Astrocyte (in vitro differentiated cells and primary cell): ENCODE data around the gene UMODL1. TPM values are rescaled to one million over a fixed set of nuclear protein-coding genes. Genes with fewer than 3 reads are reported as not detected.

Experiments
- DNase-seq: peaks from one replicate; pipeline ENCODE4 v3.0.0-alpha.2; 2010; ENCODE audit warnings: low read depth
- FAIRE-seq: peaks from 2 replicates; lab custom pipeline; 2011; peaks lifted over from hg19 to GRCh38; lab: Jason Lieb, UNC
- H2AFZ ChIP-seq: 2 replicates; pipeline ENCODE4 v1.6.0; 2012; ENCODE audit warnings: low read depth, low read length, inconsistent platforms
- H3K27ac ChIP-seq: 2 replicates; pipeline ENCODE4 v1.5.1; 2011; ENCODE audit warnings: low read depth, low read length, inconsistent platforms
- H3K27me3 ChIP-seq: 2 replicates; pipeline ENCODE4 v1.6.0; 2011; ENCODE audit warnings: low read length, inconsistent platforms; ENCODE audit not compliant: insufficient read depth
- H3K36me3 ChIP-seq: 2 replicates; pipeline ENCODE4 v1.5.1; 2011; ENCODE audit warnings: low read length, inconsistent platforms; ENCODE audit not compliant: insufficient read depth
- H3K4me1 ChIP-seq: 2 replicates; pipeline ENCODE4 v1.5.1; 2011; ENCODE audit warnings: low read length, inconsistent platforms; ENCODE audit not compliant: insufficient read depth
- H3K4me2 ChIP-seq: 2 replicates; pipeline ENCODE4 v1.6.0; 2012; ENCODE audit warnings: low read length, inconsistent platforms
- H3K4me3 ChIP-seq: 2 replicates; pipeline ENCODE4 v1.5.1; 2011; ENCODE audit warnings: low read depth, mild to moderate bottlenecking, low read length, inconsistent platforms; ENCODE audit not compliant: insufficient read depth
- H3K79me2 ChIP-seq: 2 replicates; pipeline ENCODE4 v1.6.0; 2012; ENCODE audit warnings: mild to moderate bottlenecking, low read length, inconsistent platforms; ENCODE audit not compliant: insufficient read depth
- H3K9ac ChIP-seq: 2 replicates; pipeline ENCODE4 v1.6.0; 2012; ENCODE audit warnings: mild to moderate bottlenecking, low read length, inconsistent platforms
- H3K9me3 ChIP-seq: 2 replicates; pipeline ENCODE4 v1.5.1; 2012; ENCODE audit warnings: low read depth, mild to moderate bottlenecking, low read length, inconsistent platforms; ENCODE audit not compliant: insufficient read depth
- H4K20me1 ChIP-seq: 2 replicates; pipeline ENCODE4 v1.6.0; 2012; ENCODE audit warnings: low read length, inconsistent platforms; ENCODE audit not compliant: insufficient read depth
- H3K27ac Mint-ChIP-seq: one replicate; pipeline ENCODE4 v1.8.0; 2021; ENCODE audit warnings: mild to moderate bottlenecking, mixed read lengths; ENCODE audit not compliant: unreplicated experiment
- H3K27me3 Mint-ChIP-seq: one replicate; pipeline ENCODE4 v1.8.0; 2021; ENCODE audit warnings: low read depth, mixed read lengths; ENCODE audit not compliant: unreplicated experiment
- H3K36me3 Mint-ChIP-seq: one replicate; pipeline ENCODE4 v1.8.0; 2021; ENCODE audit warnings: low read depth, mixed read lengths; ENCODE audit not compliant: unreplicated experiment
- H3K4me1 Mint-ChIP-seq: one replicate; pipeline ENCODE4 v1.8.0; 2021; ENCODE audit warnings: low read depth, mixed read lengths; ENCODE audit not compliant: unreplicated experiment
- H3K4me3 Mint-ChIP-seq: one replicate; pipeline ENCODE4 v1.8.0; 2021; ENCODE audit warnings: mild to moderate bottlenecking, moderate library complexity, mixed read lengths; ENCODE audit not compliant: unreplicated experiment
- H3K9me3 Mint-ChIP-seq: one replicate; pipeline ENCODE4 v1.8.0; 2021; ENCODE audit warnings: mild to moderate bottlenecking, mixed read lengths; ENCODE audit not compliant: unreplicated experiment
- EZH2 ChIP-seq: IDR thresholded peaks from 2 replicates; pipeline ENCODE4 v1.6.1; 2012; ENCODE audit warnings: mild to moderate bottlenecking, low read length, inconsistent platforms; ENCODE audit not compliant: insufficient read depth
- total RNA-seq: library from RNA; stranded (reverse); gene quantifications from 2 replicates; pipeline ENCODE4 v1.2.1, GENCODE V29; 2021
- TF ChIP-seq, protein P1 (sequence below): IDR thresholded peaks from 2 replicates; pipeline ENCODE4 v1.5.1; 2011; ENCODE audit warnings: low read depth, mild to moderate bottlenecking, inconsistent platforms, low read length, moderate library complexity; ENCODE audit not compliant: insufficient read depth

Gene UMODL1
- total RNA-seq, 1 donor from 2014 or later: not detected

DNA sequence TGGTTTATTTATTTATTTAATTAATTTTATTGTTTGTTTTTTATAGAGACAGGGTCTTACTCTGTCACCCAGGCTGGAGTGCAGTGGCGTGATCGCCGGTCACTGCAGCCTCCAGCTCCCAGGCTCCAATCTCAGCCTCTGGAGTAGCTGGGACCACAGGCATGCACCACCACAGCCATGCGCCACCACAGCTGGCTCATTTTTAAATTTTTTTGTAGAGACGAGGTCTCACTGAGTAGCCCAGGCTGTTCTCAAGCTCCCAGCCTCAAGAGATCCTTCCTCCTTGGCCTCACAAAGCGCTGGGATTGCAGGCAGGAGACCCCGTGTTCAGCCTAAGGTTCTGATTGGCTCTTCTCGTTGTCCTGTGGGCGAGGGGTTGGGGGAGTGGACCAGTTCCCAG, 22.1 kb downstream of the UMODL1 start:
- H3K9me3 ChIP-seq: peaks cover 6% of the 10 kb centered on the region
- peak overlapping the region; percentile 94 for H3K27ac ChIP-seq
- Mint-ChIP-seq H3K36me3 (peaks cover 5% of the 10 kb centered on the region), H3K4me3 (no peak overlapping the region), H3K9me3 (peaks cover 13% of the 10 kb centered on the region), H3K4me1 (peaks cover 16% of the 10 kb centered on the region), H3K27me3 (peaks cover 19% of the 10 kb centered on the region), H3K27ac (no peak overlapping the region)
- H3K4me3 ChIP-seq: no peak overlapping the region
- H3K9ac ChIP-seq: peak overlapping the region; percentile 78
- peak; percentile 66 for DNase-seq
- no peaks in the 10 kb centered on the region for H3K36me3 ChIP-seq
- H3K4me2 ChIP-seq: peak overlapping the region; percentile 66
- H3K4me1 ChIP-seq: peaks cover 26% of the 10 kb centered on the region
- no peak overlapping the region for H2AFZ ChIP-seq
- TF ChIP-seq, protein P1, sequence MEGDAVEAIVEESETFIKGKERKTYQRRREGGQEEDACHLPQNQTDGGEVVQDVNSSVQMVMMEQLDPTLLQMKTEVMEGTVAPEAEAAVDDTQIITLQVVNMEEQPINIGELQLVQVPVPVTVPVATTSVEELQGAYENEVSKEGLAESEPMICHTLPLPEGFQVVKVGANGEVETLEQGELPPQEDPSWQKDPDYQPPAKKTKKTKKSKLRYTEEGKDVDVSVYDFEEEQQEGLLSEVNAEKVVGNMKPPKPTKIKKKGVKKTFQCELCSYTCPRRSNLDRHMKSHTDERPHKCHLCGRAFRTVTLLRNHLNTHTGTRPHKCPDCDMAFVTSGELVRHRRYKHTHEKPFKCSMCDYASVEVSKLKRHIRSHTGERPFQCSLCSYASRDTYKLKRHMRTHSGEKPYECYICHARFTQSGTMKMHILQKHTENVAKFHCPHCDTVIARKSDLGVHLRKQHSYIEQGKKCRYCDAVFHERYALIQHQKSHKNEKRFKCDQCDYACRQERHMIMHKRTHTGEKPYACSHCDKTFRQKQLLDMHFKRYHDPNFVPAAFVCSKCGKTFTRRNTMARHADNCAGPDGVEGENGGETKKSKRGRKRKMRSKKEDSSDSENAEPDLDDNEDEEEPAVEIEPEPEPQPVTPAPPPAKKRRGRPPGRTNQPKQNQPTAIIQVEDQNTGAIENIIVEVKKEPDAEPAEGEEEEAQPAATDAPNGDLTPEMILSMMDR: no peak
- TF ChIP-seq EZH2: no peak
- no peaks in the 10 kb centered on the region for H4K20me1 ChIP-seq
- H3K27me3 ChIP-seq: peaks cover 3% of the 10 kb centered on the region
- no peaks in the 10 kb centered on the region for H3K79me2 ChIP-seq
- FAIRE-seq: no peak

DNA sequence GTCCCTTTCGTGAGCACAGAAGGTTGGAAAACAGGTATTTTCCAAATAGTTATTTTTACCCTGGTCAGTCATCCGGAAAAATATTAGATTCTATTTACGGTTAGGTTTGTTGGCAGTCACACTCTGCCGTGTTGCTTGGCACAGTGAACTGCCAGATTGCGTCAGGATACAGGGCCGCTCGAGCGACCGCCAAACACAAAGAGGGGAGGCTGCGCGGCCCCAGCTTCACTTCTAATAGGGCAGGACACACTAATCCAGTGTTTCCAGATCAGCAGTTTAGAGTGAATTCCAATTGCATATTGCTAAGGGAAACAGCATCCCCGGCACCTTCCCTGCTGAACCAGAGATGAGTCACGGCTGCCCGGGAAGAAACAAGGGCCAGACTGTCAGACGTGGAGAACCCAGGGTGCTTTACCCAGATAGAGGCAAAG, 22.9 kb downstream of the UMODL1 start:
- peak overlapping the region; percentile 94 for H3K27ac ChIP-seq
- FAIRE-seq (peak; percentile 41), DNase-seq (peak; percentile 98)
- Mint-ChIP-seq H3K4me3 (no peak overlapping the region), H3K27ac (peak overlapping the region; percentile 95), H3K9me3 (peaks cover 13% of the 10 kb centered on the region), H3K4me1 (peaks cover 16% of the 10 kb centered on the region), H3K36me3 (peaks cover 5% of the 10 kb centered on the region), H3K27me3 (peaks cover 15% of the 10 kb centered on the region)
- no peaks in the 10 kb centered on the region for H3K36me3 ChIP-seq
- peaks cover 3% of the 10 kb centered on the region for H3K27me3 ChIP-seq
- H3K4me3 ChIP-seq: no peak overlapping the region
- H3K79me2 ChIP-seq: no peaks in the 10 kb centered on the region
- no peak overlapping the region for H2AFZ ChIP-seq
- no peaks in the 10 kb centered on the region for H4K20me1 ChIP-seq
- peaks cover 6% of the 10 kb centered on the region for H3K9me3 ChIP-seq
- TF ChIP-seq, protein P1: no peak
- TF ChIP-seq EZH2: no peak
- H3K4me2 ChIP-seq: peak overlapping the region; percentile 66
- H3K4me1 ChIP-seq: peaks cover 26% of the 10 kb centered on the region
- H3K9ac ChIP-seq: peak overlapping the region; percentile 78

DNA sequence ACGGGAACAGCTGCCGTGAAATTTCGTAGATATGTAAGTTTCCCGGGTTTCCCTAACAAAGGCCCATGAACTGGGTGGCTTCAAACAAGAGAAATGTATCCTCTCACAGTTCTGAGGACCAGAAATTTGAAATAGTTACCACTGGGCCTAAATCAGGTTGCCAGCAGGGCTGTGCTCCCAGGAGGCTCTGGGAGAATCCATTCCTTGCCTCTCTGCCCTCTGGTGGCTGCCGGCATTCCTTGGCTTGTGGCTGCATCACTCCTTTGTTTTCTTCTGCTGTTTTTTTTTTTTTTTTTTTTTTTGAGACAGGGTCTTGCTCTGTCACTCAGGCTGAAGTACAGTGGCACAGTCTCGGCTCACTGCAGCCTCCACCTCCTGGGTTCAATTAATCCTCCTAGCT, 23.7 kb downstream of the UMODL1 start:
- H3K27ac ChIP-seq: peak overlapping the region; percentile 94
- Mint-ChIP-seq H3K4me1 (peaks cover 14% of the 10 kb centered on the region), H3K36me3 (peaks cover 5% of the 10 kb centered on the region)

More for the DNA sequence above, 23.7 kb downstream of the UMODL1 start:
- Histone ChIP-seq H4K20me1 (no peaks in the 10 kb centered on the region), H3K4me2 (peak overlapping the region; percentile 66), H3K4me1 (peaks cover 26% of the 10 kb centered on the region), H3K9me3 (peaks cover 6% of the 10 kb centered on the region), H2AFZ (no peak overlapping the region), H3K4me3 (no peak overlapping the region), H3K9ac (peak overlapping the region; percentile 78), H3K79me2 (no peaks in the 10 kb centered on the region), H3K36me3 (no peaks in the 10 kb centered on the region), H3K27me3 (peaks cover 3% of the 10 kb centered on the region)
- TF ChIP-seq EZH2: no peak
- H3K4me3 Mint-ChIP-seq: no peak overlapping the region
- no peak for FAIRE-seq
- DNase-seq: no peak
- H3K9me3 Mint-ChIP-seq: peaks cover 13% of the 10 kb centered on the region
- no peak overlapping the region for H3K27ac Mint-ChIP-seq
- H3K27me3 Mint-ChIP-seq: peaks cover 15% of the 10 kb centered on the region
